Fibroblast of lung (primary cell): ENCODE results near the gene MICAL1.

Experiments used
- CTCF ChIP-seq, 2 donors: IDR thresholded peaks in 1 of 2; conservative IDR thresholded peaks in 1 of 2; 1 replicate in 1 of 2; 2 replicates in 1 of 2; pipeline ENCODE4 v1.5.1; 2011 to 2012; ENCODE audit warnings: low read length in 2 of 2, control low read depth in 1 of 2, inconsistent platforms in 1 of 2, low read depth in 1 of 2, mild to moderate bottlenecking in 1 of 2
- EZH2 ChIP-seq: IDR thresholded peaks from 2 replicates; pipeline ENCODE4 v1.5.1; 2012; ENCODE audit warnings: low read length, control low read depth, mild to moderate bottlenecking; ENCODE audit errors: missing control alignments

GRCh38 chr6:109451376-109451775 lies 4.2 kb downstream of the MICAL1 start:
- TF ChIP-seq CTCF (conservative IDR thresholded peaks at IDR 0.05 in 1 of 2, IDR thresholded peaks at IDR 0.05 in 1 of 2; ENCODE audit: low read depth in 1 of 2, low read length in 2 of 2) (no peak), EZH2 (no peak)
